Cardiac muscle cell (in vitro differentiated cells and primary cell): ENCODE results near the gene TERB1. TPM values are rescaled to one million over a fixed set of nuclear protein-coding genes. Genes with fewer than 3 reads are reported as not detected.
A peak's percentile ranks its signal among the peaks of the same experiment; 100 is the strongest.

Experiments
- DNase-seq, 2 donors: peaks; one replicate each; pipeline versions ENCODE4 v3.0.0 to v3.0.0-alpha.2; 2010 to 2017; ENCODE audit warnings: low read depth in 1 of 2, low spot score in 1 of 2
- H3K27ac ChIP-seq: fragments of 200-600 bp; sonication (generic); 2 replicates; pipeline ENCODE4 v1.5.1; 2016
- H3K27me3 ChIP-seq: fragments of 200-600 bp; sonication (generic); 2 replicates; pipeline ENCODE4 v1.6.0; 2016; ENCODE audit warnings: control low read depth
- H3K36me3 ChIP-seq: fragments of 200-600 bp; sonication (generic); 2 replicates; pipeline ENCODE4 v1.5.1; 2016; ENCODE audit warnings: control low read depth
- H3K4me1 ChIP-seq: fragments of 200-600 bp; sonication (generic); 2 replicates; pipeline ENCODE4 v1.8.1; 2017; ENCODE audit warnings: low read depth, mild to moderate bottlenecking, mixed run types
- H3K4me3 ChIP-seq: fragments of 200-600 bp; sonication (generic); 2 replicates; pipeline ENCODE4 v1.5.1; 2016; ENCODE audit warnings: mild to moderate bottlenecking
- H3K9me3 ChIP-seq: fragments of 200-600 bp; sonication (generic); 2 replicates; pipeline ENCODE4 v1.5.1; 2017; ENCODE audit warnings: low read depth, mild to moderate bottlenecking, control low read depth
- polyA plus RNA-seq: library from polyadenylated mRNA; unstranded; fragments of >200 nt; fragmentation: Nextera tagmentation; extraction: Ambion mirVana; gene quantifications from 2 replicates; pipeline ENCODE4 v1.2.1, GENCODE V29; 2016
- total RNA-seq: library from RNA; depleted of rRNA; stranded (reverse); fragments of >200 nt; gene quantifications from 2 replicates; pipeline ENCODE4 v1.2.3, GENCODE V29; 2016
- TF ChIP-seq, protein P1 (sequence below): IDR thresholded peaks from 2 replicates; pipeline ENCODE4 v1.5.1; 2012; ENCODE audit warnings: low read depth, mild to moderate bottlenecking, low read length

TERB1 gene
- total and polyA plus RNA-seq, 2 experiments from 2014 or later = not detected

DNA sequence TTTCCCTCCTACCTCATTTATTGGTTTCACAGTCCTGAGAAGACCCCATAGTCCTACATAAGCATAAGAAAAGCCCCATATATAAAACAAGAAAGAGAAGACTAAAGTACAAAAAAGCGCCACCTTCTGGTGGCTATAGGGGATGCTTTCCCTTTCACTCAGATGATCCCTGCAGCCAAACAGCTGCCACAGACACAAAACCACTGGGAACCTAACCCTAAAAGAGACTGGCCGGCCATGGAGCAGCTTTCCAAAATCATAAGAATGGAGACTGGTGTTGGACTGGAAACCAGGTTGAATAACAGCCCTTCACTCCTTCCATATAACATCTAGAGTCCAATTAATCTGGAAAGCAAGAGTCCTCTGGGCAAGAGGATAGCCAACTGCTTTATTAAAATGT is 61.4 kb downstream of the TERB1 start:
- H3K27ac ChIP-seq = peak overlapping the region; percentile 63
- peaks cover 56% of the 10 kb centered on the region for H3K36me3 ChIP-seq
- no peaks in the 10 kb centered on the region for H3K9me3 ChIP-seq
- H3K27me3 ChIP-seq = no peaks in the 10 kb centered on the region
- peak; percentile 58 to 67 for DNase-seq
- no peak overlapping the region for H3K4me3 ChIP-seq
- TF ChIP-seq, protein P1, sequence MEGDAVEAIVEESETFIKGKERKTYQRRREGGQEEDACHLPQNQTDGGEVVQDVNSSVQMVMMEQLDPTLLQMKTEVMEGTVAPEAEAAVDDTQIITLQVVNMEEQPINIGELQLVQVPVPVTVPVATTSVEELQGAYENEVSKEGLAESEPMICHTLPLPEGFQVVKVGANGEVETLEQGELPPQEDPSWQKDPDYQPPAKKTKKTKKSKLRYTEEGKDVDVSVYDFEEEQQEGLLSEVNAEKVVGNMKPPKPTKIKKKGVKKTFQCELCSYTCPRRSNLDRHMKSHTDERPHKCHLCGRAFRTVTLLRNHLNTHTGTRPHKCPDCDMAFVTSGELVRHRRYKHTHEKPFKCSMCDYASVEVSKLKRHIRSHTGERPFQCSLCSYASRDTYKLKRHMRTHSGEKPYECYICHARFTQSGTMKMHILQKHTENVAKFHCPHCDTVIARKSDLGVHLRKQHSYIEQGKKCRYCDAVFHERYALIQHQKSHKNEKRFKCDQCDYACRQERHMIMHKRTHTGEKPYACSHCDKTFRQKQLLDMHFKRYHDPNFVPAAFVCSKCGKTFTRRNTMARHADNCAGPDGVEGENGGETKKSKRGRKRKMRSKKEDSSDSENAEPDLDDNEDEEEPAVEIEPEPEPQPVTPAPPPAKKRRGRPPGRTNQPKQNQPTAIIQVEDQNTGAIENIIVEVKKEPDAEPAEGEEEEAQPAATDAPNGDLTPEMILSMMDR = peak; percentile 71
- no peaks in the 10 kb centered on the region for H3K4me1 ChIP-seq

DNA sequence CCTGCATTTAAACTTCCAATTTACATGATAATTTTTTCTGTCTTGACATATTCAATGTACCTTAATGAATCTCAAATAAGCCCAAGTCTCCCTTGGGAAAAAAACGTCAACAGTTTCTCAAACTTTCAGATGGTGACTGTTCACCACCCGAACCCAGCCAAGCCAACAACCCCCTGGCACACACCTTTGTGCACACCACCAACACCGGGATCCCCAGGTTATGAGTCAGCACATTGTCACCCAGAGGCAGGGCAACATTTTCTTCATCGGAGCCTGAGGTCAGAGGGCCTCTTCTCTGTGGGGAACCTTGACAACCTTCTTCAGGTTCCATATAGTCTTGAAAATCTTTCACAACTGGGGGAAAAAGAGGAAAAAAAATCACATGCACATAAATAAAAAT is 65.5 kb downstream of the TERB1 start:
- Histone ChIP-seq H3K9me3 (no peaks in the 10 kb centered on the region), H3K4me1 (no peaks in the 10 kb centered on the region), H3K4me3 (no peak overlapping the region), H3K36me3 (peaks cover 74% of the 10 kb centered on the region), H3K27me3 (no peaks in the 10 kb centered on the region), H3K27ac (no peak overlapping the region)
- no peak for DNase-seq
- TF ChIP-seq, protein P1 = no peak

DNA sequence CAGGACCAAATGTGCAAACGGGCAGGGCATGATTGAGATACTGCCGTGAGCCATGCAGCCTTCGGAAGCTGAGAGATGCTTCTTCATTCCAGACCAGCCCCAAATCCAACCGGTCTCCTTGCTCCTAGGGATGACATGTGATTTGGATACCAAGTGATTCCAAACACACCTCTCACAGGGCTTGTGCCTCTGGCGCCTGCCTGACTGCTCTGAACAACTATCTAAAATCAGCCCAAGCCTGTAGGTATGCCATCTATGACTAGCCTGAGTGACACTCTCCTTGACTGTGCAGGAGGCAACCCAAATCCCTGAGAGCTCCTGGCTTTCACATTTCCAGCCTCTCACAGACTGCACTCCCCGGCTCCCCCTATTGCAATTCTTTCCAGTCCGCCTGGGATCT is 70.3 kb downstream of the TERB1 start:
- peaks cover 65% of the 10 kb centered on the region for H3K36me3 ChIP-seq
- no peak overlapping the region for H3K27ac ChIP-seq
- peaks cover 2% of the 10 kb centered on the region for H3K4me1 ChIP-seq
- no peaks in the 10 kb centered on the region for H3K9me3 ChIP-seq
- no peaks in the 10 kb centered on the region for H3K27me3 ChIP-seq
- TF ChIP-seq, protein P1 = no peak
- no peak for DNase-seq
- H3K4me3 ChIP-seq = no peak overlapping the region

DNA sequence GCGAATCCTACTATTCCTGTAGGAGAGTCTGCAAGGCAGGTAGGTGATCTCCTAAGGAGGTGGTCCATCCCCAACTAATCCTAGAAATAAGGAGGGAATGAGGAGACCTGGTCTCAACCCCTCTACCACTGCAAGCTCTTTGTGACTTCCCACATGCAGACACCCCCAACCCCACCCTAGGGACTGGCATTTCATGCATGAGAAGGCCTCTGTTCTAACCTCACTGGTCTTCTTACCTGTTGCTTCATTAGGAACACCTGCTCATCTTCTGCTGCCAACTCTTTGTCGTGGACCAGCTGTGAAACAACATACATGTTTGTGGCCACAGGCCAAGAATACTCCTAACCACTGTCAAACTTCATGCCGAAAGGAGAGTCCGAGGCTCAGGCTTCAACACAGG is 72.6 kb downstream of the TERB1 start:
- Histone ChIP-seq H3K27ac (no peak overlapping the region), H3K4me1 (peaks cover 7% of the 10 kb centered on the region), H3K36me3 (peaks cover 63% of the 10 kb centered on the region), H3K4me3 (no peak overlapping the region), H3K9me3 (no peaks in the 10 kb centered on the region), H3K27me3 (no peaks in the 10 kb centered on the region)
- DNase-seq = no peak
- TF ChIP-seq, protein P1 = no peak

DNA sequence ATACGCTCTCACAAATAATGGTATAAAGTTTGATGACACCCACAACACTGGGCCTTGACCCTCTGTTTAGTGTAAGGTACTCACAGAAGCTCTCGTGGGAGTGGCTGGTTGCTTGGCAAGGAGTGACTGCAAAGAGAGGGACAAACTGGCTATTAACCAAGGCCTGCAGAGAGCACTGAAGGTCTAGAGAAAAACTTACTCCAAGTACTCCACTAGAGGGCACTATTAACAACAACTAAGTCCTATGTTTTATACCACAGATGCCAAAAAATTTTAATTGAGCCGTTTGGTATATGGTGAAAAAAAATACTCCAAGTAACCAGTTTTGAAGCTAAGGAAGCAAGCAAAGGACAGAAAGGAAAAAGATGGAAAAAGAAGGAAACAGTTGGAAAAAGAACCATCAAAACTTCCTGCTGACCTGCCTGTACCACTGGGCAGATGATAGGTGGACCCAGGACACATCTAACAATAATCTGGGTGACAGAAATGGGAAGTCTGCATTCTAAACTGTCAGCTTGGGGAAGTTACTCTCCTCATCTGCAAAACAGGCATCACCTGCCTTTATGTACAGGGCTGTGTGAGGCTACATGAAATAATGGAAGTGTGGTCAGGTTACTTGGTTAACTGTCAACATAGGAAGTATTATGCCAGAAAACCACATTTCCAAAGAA is 73.1 kb downstream of the TERB1 start:
- H3K36me3 ChIP-seq = peaks cover 62% of the 10 kb centered on the region
- peak; percentile 61 to 80 for DNase-seq
- no peak overlapping the region for H3K4me3 ChIP-seq
- TF ChIP-seq, protein P1 = peak; percentile 58
- H3K9me3 ChIP-seq = no peaks in the 10 kb centered on the region
- H3K4me1 ChIP-seq = peaks cover 7% of the 10 kb centered on the region
- no peaks in the 10 kb centered on the region for H3K27me3 ChIP-seq
- no peak overlapping the region for H3K27ac ChIP-seq
